GM18870 (cell line): Measurements from ENCODE around the gene VWA3B.

Source experiments
- ATAC-seq: cut with Tn5 transposase; IDR thresholded peaks from one replicate; pipeline ENCODE4 v1.9.1; 2021; ENCODE audit warnings: moderate library complexity; ENCODE audit not compliant: unreplicated experiment

VWA3B gene

GRCh38 chr2:98167916-98168315 lies 80.9 kb downstream of the VWA3B start:
- ATAC-seq, result no peak

- no peak for ATAC-seq
Measured at GRCh38 chr2:98170076-98170475, 83.1 kb downstream of the VWA3B start.

DNA sequence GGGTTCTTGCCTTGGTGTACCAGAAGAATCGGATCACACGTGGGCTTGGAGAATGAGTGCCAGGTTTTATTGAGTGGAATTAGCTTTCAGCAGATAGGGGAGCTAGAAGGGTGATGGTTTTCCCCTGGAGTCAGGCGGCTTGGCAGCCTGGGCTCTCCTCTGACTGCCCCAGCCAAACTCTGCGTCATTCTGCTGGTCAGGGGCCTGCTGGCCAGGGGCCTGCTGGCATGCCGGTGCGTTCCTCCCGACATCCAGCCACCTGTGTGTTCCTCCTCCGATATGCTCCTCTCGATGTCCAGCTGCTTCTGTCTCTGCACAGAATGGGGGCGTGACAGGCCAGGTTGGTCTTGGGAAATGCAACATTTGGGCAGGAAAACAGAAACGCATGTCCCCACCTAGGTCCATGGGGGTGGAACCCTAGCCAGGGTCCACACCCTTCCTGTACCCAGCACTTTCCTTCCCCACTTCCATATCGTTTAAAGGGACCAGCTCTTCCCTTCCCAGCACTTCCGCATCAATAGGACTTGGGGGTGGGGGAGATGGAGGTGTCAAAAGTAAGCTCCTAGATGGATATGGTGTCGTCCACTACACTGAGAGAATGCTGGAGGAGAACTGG lies 85.3 kb downstream of the VWA3B start:
- ATAC-seq, result no peak

DNA sequence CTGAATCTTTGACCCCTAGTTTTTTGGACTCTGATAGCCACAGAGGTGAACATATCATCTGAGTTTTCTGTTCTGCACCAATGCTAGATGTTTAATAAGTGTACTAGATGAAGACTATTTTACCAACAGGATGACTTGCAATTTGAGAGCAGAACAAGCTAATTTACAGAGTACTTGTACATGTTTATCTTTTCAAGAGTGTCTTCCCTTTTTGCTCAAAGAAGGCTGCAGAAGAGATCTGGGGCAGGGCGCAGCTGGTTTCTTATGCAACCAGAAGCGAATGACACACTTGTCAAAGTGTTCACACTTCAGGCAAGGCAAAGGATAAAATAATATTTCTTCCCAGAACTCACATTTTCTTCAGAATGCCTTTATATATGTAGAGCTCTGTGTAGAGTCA lies 86.0 kb downstream of the VWA3B start:
- ATAC-seq, result no peak

- no peak for ATAC-seq
Measured at GRCh38 chr2:98175811-98176210, 88.8 kb downstream of the VWA3B start.

DNA sequence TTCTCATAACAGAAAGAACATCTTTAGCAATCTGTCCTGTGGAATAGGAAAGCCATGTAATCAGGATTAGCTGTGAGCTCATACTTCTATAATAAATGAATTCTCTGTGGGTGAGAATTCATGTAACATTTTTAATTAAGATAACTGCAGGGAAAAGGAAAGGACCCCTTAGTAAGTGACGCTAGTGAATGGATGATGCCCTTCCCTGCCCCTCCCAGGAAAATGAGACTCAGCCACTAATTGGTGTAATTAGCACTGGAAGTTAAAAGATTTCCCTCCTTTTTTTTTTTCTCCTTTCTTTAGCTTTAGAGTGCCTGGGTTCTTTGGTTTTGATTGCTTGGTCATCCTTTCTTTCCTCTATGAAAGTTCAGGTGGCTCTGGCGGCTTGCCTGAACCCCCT lies 90.3 kb downstream of the VWA3B start:
- no peak for ATAC-seq

DNA sequence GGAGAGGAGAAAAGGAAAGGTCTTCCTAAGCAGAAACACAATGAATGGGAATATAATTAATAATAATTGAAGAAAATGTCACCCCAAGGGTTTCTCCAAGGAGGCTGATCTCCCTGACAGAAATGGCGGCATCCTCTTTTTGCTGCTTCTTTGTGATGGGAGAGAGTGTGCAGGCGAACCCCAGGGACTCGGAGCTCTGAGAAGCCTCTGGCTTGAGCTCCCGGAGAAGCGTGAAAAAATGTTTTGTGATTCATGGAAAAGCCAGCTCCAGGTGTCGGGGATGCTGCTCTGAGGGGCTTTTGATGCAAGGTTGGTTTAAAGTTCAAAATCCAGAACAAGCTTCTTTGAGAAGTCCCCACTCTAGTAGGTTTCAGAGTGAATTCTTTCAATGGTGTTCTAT lies 91.0 kb downstream of the VWA3B start:
- ATAC-seq, result no peak

- no peak for ATAC-seq
Measured at GRCh38 chr2:98180456-98180855, 93.5 kb downstream of the VWA3B start.

GRCh38 chr2:98181346-98181745 lies 94.4 kb downstream of the VWA3B start:
- ATAC-seq, result no peak

DNA sequence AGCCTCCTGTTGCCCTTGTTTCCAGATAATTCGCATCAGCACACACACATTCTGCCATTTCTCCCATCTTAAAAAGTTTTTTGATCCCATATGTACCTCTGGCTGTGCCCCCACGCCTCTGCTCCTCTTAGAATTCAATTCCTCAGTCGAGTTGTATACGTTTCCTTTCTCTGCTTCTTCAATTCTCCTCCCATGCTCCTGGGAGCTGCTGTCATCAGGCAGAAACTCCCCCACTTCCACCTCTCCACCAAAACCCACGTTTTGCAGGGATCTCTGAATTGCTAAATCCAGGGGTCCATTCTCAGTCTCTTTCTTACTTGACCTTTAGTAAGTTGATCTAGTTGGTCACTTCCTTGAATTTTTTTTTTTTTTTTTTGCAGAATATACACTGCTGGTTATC lies 98.8 kb downstream of the VWA3B start:
- ATAC-seq, result no peak

GRCh38 chr2:98187194-98187593 lies 100.2 kb downstream of the VWA3B start:
- ATAC-seq, result no peak

- no peak for ATAC-seq
Measured at GRCh38 chr2:98188351-98189046, 101.5 kb downstream of the VWA3B start.

DNA sequence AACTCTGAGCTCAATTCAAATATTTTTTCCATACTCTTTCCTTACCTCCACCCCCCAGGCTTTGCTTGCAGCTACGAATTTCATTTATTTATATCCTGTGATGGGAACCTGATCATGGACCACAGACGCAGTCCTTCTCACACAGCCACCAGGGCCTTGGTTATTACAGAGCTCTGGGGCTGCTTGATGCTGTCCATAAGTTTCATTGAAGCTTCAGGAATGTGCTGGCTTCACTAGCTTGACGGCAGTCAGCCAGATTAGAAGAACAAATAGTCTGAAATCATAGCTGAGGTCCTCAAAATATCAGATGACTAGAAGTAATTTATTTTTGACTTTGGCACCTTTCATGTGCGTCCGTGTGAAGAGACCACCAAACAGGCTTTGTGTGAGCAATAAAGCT lies 104.9 kb downstream of the VWA3B start:
- ATAC-seq, result no peak

DNA sequence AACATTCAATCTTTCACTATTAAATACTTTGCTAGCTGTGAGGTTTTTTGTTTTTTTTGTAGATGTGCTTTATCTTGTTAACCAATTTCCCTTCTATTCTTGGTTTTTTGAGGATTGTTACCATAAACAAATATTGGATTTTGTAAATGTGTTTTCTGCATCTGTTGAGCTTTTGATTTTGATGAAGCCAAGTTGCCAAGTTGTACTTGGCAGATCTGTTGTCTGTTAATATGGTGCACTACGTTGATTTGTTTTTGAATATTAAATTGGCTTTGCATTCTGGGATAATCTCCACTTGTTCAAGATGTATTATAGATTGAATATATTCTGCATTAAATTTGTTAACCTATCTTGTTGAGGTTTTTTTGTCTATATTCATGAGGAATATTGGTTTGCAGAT lies 114.6 kb downstream of the VWA3B start:
- no peak for ATAC-seq

- no peak for ATAC-seq
Measured at GRCh38 chr2:98205889-98206288, 118.9 kb downstream of the VWA3B start.

- ATAC-seq, result no peak
Measured at GRCh38 chr2:98212092-98213000, 125.4 kb downstream of the VWA3B start.

DNA sequence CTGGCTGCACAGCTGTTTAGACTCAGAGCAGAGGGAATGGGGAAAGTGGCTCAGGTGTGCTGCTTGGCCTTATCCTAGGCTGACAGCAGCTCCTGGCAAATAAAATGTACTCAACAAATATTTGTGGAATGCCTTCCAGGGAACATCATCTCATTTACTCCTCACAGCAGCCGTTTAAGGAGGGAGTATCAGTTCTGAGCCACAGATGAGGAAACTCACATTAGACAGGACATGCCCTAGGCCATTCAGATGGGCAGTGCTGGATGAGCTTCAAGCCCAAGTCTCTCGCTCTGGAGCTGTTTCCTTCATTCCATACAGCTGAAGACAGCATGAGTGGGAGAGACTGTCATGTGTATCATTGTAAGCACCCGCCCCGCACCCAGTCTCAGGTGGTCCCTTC lies 129.6 kb downstream of the VWA3B start:
- no peak for ATAC-seq

DNA sequence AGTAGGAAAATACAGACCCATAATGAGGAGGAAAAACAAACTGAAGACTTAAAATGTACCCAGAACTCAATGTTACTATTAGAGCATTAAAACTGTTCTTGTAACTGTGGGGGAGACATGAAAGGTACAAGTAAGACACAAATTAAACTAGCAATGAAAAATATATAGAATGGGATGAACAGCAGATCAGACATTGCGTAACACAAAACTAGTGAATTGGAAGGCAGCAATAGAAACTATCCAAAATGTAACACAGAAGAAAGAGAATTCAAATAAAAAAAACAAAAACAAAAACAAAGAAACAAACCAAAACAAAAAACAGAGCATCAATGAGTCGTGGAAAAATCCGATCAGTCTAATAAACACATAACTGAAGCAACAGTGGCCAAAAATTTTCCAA lies 132.2 kb downstream of the VWA3B start:
- ATAC-seq, result no peak

GRCh38 chr2:98233941-98234340 lies 147.0 kb downstream of the VWA3B start:
- no peak for ATAC-seq

GRCh38 chr2:98234776-98235175 lies 147.8 kb downstream of the VWA3B start:
- no peak for ATAC-seq

GRCh38 chr2:98236935-98237334 lies 150.0 kb downstream of the VWA3B start:
- no peak for ATAC-seq
